Measurements from ENCODE around the gene ADAD1. TPM values are rescaled to one million over a fixed set of nuclear protein-coding genes. Genes with fewer than 3 reads are reported as not detected.

Gene ADAD1
- total RNA-seq, 1 experiment from 2014 or later = not detected

- Mint-ChIP-seq H3K4me3 (no peak overlapping the region), H3K36me3 (ENCODE audit: insufficient read depth in 1 of 3, low read depth in 3 of 3) (peaks cover 0 to 9% (median 0%) of the 10 kb centered on the region in 3 experiments; a peak in 1 of 7 replicates), H3K9me3 (peaks cover 0 to 13% of the 10 kb centered on the region in 2 experiments; a peak in 3 of 5 replicates), H3K4me1 (no peaks in the 10 kb centered on the region), H3K27ac (no peak overlapping the region), H3K27me3 (ENCODE audit: low read depth) (no peaks in the 10 kb centered on the region)
- no peak overlapping the region for H2BK5ac ChIP-seq (ENCODE audit: insufficient read length, low read length)
- H2BK20ac ChIP-seq (ENCODE audit: low read depth, low read length, poor library complexity, severe bottlenecking) = no peak overlapping the region
- no peak overlapping the region for H3K4ac ChIP-seq (ENCODE audit: low read depth, low read length)
- H4K20me1 ChIP-seq (ENCODE audit: control insufficient read depth, insufficient read depth, insufficient read length) = no peaks in the 10 kb centered on the region
- no peaks in the 10 kb centered on the region for H3K9me3 ChIP-seq (ENCODE audit: control insufficient read depth, low read depth, low read length)
- no peak for TF ChIP-seq CTCF (conservative IDR thresholded peaks at IDR 0.05)
- no peak for DNase-seq
- no peaks in the 10 kb centered on the region for H3K23me2 ChIP-seq (ENCODE audit: insufficient read length, low read depth, low read length, poor library complexity, severe bottlenecking)
- no CpG with 5 or more reads among the region's 1 CpG for WGBS (ENCODE audit: extremely low coverage, insufficient read length, low lambda C conversion rate)
- no peak overlapping the region for H2BK12ac ChIP-seq (ENCODE audit: insufficient read length, low read depth, low read length)
- no peak overlapping the region for H4K8ac ChIP-seq (replicated peaks; ENCODE audit: insufficient read length, low read depth, low read length)
- no peak overlapping the region for H2AFZ ChIP-seq (ENCODE audit: low read length)
- no peak overlapping the region for H3T11ph ChIP-seq (ENCODE audit: low read length)
- no peak overlapping the region for H4K91ac ChIP-seq (ENCODE audit: insufficient read length, low read depth, low read length)
- no peak overlapping the region for H3K9ac ChIP-seq (ENCODE audit: extremely low read depth, insufficient read length, low read length)
- H2BK15ac ChIP-seq (ENCODE audit: low read depth, low read length) = no peak overlapping the region
- H2AK5ac ChIP-seq (ENCODE audit: insufficient read length, low read length) = no peak overlapping the region
- H3K79me1 ChIP-seq (ENCODE audit: insufficient read depth, low read depth, low read length, poor library complexity, severe bottlenecking) = no peaks in the 10 kb centered on the region
- no peak overlapping the region for H4K5ac ChIP-seq (ENCODE audit: insufficient read length, low read depth, low read length)
- no peak overlapping the region for H2BK120ac ChIP-seq (ENCODE audit: low read depth, low read length, poor library complexity, severe bottlenecking)
- H3K14ac ChIP-seq (ENCODE audit: insufficient read depth, low read length) = no peak overlapping the region
- no peak overlapping the region for H3K27ac ChIP-seq (ENCODE audit: insufficient read length, low read depth, low read length)
- H3K27me3 ChIP-seq (ENCODE audit: insufficient read depth, low read length) = no peaks in the 10 kb centered on the region
- H3K18ac ChIP-seq (ENCODE audit: insufficient read length, low read depth, low read length) = no peak overlapping the region
- H3K23ac ChIP-seq (ENCODE audit: insufficient read length, low read depth, low read length) = no peak overlapping the region
- no peak overlapping the region for H3K4me2 ChIP-seq (ENCODE audit: insufficient read depth, insufficient read length, low read length)
- no peaks in the 10 kb centered on the region for H3K79me2 ChIP-seq (ENCODE audit: insufficient read depth, low read length)
- no peaks in the 10 kb centered on the region for H3K4me1 ChIP-seq (ENCODE audit: insufficient read depth, low read length)
- no peak overlapping the region for H3K56ac ChIP-seq (ENCODE audit: insufficient read length, low read depth, low read length)
These were observed 14.5 kb downstream of the ADAD1 start for GRCh38 chr4:122393276-122393675.
